Activated T-cell treated with anti-CD3 and anti-CD28 coated beads for 24 hours (primary cell): Measurements from ENCODE around the gene PKMYT1.

Source experiments
- DNase-seq: peaks from one replicate; pipeline ENCODE4 v3.0.0-alpha.2; 2020; ENCODE audit warnings: low read depth

Gene PKMYT1

DNA sequence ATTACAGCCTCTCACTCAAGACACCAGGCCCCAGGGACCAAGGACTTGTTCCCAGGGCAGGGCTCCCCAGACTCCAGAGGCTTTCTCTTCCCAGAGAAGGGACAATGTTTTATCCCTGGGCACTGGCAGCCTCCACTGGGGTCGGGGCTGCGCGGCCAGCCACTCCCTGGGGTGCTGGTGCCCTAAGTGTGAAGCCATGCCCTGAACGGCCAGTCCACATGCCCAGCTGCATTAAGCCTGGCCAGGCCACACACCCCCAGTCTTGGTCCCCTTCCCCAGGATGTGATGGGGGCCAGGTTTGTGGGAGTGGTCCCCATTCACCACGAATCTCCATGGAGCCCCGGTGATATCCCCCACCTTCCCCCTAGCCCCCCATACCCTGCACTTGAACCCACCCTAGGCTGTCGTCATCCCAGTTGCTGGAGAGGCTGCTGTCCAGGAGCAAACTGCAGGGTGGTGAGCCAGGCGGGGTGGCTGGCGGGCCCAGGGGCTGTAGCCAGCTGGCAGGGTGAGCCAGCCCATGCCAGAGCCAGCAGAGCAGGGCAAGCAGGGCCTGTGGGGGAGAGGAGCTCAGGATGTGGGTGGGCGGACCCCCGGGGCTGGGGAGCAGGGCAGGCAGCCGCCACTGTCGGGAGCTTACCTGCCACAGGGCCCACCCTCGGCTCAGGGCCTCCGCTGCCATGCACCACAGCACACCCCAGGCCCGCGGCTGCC lies 6.5 kb downstream of the PKMYT1 start:
- no peak for DNase-seq

GRCh38 chr16:2973093-2973492 lies 7.2 kb downstream of the PKMYT1 start:
- DNase-seq, result no peak

DNA sequence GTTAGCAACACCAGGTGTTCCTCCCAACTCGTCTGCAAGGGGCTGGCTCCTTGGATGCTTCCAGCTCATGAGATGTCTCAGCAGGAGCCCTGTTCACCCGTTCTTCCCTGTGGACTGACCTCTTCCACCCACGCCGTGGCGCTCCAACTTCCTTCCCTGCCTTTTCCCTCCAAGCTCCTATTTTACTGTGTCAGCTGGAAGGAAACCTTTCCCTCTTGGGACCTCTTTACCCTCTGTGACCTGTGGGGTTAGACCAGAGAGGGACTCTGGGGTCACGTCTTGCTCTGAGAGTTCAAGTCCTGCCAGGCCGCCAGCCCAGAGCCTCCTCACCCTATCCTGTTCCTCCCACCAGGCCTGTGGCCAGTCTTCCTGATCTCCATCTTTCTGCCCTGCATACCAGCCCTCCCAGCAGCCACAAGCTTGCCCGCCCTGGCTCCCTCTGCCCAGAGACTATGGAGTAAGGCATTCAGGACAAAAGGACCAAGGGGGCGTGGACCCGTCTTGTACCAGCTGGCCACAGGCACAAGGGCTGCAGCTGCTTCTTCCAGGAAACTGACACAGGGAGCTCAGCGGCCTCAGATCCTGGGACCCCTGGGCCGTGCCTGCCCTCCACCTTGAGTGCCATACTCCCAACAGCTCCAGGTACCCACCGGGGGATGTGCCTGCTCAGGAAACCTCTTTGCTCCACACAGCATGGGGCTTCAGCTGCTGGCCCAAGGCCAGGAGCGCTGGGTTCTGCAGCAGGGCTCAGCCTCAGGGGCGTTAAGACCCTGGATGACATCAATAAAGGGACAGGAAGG lies 8.1 kb downstream of the PKMYT1 start:
- no peak for DNase-seq

DNA sequence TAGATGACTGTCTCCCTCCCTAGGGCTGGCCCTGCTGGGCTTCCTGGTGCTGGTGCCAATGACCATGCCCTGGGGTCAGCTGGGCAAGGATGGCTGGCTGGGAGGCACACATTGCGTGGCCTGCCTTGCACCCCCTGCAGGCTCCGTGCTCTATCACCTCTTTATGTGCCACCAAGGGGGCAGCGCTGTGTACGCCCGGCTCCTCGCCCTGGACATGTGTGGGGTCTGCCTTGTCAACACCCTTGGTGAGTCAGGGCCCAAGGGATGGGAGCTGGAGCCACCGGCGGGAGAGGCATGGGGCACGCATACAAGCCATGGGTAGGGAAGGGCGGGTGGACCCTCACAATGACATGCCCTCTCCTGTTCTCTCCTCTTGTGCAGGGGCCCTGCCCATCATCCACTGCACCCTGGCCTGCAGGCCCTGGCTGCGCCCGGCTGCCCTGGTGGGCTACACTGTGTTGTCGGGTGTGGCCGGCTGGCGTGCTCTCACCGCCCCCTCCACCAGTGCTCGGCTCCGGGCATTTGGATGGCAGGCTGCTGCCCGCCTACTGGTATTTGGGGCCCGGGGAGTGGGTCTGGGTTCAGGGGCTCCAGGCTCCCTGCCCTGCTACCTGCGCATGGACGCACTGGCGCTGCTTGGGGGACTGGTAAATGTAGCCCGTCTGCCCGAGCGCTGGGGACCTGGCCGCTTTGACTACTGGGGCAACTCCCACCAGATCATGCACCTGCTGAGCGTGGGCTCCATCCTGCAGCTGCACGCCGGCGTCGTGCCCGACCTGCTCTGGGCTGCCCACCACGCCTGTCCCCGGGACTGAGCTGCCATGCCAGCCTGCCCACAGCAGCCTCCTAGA lies 8.9 kb downstream of the PKMYT1 start:
- no peak for DNase-seq

DNA sequence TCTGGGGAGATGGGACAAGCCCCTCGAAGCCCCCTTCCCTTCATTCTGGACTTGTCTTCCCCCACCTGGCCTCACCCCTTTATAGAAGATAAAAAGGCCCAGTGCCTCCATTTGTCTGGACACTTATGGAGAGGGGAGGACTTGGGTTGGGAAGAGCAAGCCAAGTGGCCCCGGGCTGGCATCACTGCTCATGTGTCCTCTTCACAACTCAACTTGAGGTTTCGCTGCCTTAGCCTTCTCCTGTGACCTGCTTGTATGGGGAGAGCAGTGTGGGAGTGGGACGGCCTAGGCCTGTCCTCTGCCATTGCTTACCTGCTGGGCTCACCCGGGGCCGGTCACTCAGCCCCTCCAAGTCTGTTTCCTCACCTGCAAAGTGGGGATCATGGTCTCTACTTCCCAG lies 9.7 kb downstream of the PKMYT1 start:
- no peak for DNase-seq

DNA sequence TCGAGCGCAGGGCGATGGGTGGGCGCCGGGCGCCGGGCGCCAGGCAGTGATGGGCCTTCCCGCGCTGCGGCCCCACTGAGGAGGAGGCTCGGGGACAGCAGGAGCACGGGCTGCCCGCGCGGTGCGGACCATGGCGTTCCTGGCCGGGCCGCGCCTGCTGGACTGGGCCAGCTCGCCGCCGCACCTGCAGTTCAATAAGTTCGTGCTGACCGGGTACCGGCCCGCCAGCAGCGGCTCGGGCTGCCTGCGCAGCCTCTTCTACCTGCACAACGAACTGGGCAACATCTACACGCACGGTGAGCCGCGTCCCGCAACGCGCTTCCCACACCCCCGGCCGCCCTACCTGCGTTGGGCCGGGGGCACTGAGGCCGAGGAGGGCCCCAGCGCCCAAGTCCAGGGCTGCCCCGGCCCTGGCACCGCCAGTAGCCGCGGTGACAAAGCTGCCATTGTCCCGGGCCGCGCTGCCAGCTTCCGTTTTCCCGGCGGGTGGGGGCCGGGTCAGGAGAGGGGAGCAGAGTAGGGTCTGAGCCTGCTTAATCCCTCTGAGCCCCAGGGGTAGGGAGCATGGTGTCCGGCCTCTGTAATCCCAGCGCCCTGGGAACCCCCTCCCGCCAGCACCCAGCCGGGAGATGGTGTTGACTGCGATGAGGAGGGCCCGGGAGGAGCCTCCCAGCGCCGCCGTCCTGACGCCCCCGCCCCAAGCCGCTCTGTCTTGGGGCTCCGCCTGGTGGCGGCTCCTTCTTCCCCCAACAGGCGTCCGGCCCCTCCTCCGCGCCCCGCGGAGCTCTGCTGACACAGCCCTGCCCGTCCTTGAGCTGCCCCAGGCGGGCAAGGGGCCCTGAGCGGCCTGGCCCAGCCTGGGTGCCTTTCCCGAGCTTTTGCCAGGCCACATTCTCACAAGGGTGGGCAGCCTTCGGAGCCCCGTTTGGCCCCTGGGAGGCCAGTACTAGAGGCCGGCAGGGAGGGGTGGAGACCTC lies 10.4 kb downstream of the PKMYT1 start:
- peak; percentile 69 for DNase-seq

DNA sequence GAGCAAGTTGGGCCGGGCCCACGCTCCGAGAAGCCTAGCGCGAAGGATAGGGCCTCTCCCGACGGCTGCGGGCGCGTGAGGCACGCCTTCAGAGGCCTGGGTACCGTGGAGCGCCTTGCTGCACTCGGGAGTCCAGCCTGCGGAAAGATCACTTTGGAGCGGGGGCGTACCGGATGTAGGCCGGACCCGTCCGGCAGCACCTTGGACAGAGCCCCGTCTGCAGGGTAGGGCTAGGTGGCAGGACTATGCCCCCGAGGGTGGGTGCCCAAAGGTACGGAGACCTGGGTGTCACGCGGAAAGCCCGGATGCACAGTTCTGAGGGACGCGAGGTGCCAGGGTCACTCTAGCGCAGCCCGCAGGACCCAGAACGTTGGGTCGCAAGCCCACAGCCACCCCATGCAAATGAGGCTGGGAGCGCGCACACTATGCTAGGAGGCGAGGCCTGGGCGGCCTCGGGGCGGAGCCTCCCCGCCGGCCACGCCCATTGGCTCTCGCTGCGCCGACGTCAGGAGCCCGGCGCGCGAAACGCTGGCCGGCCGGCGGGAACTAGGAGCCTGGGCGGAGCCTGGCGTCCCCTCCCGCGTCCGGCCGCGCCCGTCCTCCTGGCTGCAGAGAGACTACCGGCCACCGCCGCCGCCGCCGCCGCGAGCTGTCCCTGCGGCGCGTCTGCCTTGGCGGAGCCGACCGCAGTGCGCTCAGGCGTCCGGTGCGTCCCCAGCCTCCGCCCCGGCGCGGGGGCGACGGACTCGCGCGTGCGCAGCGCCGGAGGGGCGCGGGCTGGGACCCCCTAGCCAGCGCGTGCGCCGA lies 11.3 kb downstream of the PKMYT1 start, which contains the start of gene PAQR4:
Gene PAQR4 (plus strand): TSS at position 611 of the 807 bp plus-strand sequence. CDS start 327 bp downstream, outside the sequence.
- peak; percentile 74 for DNase-seq

DNA sequence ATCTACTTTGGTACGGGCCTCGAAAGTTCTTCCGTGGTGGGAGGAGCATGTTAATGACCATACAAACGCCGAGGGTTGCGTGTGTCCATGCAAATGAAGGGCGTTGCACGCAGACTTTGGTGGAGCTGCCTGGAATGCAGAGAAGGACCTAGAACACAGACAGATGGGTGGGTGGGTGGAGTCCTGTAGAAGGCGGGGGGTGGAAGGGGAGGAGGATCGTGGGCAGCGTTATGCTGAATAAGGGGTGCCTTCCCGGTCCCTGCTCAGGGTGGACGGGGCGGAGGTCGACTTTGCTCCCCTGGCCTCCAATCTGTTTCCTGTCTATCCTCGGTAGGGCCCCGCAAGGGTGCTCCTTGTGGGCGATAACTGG lies 11.9 kb downstream of the PKMYT1 start:
- DNase-seq, result no peak

DNA sequence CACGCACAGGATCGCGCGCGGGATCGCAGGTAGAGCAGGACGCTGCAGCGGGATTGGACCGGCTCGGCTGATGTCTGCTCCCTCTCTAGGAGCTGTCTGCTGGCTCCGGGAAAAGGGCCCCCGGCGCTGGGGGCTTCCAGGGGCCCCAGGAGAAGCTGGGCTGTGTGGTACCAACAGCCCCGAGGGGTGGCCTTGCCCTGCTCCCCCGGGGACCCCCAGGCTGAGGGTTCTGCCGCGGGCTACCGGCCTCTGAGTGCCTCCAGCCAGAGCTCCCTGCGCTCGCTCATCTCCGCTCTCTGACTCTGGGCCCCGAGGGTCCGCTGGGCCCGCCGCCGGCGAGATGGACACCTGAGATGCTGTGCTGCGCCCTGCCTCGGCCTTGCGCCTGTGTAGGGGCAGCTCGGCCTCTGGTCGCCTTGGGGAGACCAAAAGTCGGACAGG lies 12.5 kb downstream of the PKMYT1 start:
- no peak for DNase-seq

DNA sequence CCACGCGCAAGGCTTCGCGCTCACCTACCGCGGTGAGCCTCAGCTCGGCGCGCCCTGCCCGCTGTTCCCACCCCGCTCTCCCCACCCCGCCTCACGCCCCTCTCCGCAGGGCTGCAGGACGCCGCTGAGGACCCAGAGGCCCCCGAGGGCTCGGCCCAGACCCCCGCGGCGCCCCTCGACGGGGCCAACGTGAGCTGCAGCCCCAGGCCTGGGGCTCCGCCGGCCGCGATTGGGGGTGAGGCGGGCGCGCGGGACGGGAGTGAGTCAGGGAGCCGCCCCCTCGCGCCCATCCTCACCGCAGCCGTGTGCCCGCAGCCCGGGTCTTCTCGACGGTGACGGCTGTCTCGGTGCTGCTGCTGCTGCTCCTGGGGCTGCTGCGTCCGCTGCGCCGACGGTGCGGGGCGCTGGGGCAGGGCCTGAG lies 13.0 kb downstream of the PKMYT1 start:
- no peak for DNase-seq

DNA sequence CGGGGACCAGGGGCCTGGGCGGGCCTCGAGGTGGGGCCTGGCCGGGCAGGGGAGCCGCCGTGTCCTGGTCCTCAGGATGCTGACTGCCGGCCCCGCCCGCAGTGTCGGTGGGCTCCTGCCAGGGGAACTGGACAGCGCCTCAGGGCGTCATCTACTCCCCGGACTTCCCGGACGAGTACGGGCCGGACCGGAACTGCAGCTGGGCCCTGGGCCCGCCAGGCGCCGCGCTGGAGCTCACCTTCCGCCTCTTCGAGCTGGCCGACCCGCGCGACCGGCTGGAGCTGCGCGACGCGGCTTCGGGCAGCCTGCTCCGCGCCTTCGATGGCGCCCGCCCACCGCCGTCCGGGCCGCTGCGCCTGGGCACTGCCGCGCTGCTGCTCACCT lies 13.4 kb downstream of the PKMYT1 start:
- no peak for DNase-seq

DNA sequence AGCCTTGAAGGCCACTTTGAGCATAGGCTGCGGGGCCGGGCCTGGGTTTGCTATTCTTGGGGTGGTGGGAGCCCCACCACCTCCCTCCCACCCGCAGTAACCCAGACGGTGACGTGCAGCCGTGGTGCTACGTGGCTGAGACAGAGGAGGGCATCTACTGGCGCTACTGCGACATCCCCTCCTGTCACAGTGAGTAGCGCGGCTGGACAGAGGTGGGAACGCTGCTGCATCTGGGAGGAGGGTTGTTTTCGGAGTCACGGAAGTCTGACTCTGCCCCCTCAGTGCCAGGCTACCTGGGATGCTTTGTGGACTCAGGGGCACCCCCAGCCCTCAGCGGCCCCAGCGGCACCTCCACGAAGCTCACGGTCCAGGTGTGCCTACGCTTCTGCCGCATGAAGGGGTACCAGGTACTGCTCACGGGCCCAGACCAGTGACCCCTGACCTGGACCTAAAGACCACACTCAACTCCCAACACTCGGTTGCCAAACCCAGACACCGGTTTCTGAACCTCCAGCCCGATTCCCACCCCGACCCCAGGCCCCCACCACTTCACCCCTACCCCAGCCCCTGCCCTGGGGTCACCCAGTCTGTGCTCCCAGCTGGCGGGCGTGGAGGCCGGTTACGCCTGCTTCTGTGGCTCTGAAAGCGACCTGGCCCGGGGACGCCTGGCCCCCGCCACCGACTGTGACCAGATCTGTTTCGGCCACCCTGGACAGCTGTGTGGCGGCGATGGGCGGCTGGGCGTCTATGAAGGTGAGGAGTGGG lies 14.0 kb downstream of the PKMYT1 start:
- DNase-seq, result no peak

GRCh38 chr16:2964475-2965336 lies 15.5 kb downstream of the PKMYT1 start:
- peak; percentile 44 for DNase-seq

GRCh38 chr16:2963723-2964474 lies 16.3 kb downstream of the PKMYT1 start, which contains the start of gene KREMEN2:
TSS of gene KREMEN2 (plus strand) at chr16:2964275. CDS start at chr16:2964521, 246 bp downstream.
- no peak for DNase-seq

DNA sequence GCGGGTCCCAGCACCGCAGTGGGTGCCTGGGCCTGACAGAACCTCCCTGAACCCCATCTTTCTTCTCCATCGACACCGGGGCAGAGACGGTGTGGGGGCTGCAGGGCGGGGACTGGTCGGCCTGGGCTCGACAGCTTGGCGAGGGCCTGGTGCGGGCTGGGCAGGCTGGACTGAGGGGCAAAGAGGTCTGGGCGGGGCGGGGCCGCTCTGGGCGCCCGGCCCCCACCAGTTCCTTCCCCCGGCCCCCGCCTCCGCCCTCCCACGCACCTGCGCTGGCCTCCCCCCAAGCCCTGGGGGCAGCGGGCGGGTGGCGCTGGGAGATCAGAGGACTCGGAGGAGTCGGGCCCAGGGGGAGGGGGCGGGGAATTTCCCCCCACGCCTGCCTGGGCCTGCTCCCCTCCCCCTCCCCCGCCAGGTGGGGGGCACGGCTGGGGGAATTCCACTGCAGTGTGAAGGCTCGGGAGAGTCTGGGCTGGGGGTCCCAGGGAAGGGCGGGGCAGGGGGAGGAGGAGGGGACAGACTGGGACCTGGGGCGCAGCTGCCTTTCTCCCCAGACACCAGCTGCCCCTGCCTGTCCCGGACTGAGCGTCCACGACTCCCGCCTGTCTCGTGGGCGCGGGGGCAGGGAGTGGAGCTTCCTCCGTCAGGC lies 17.0 kb downstream of the PKMYT1 start:
- no peak for DNase-seq

GRCh38 chr16:2962334-2963073 lies 17.7 kb downstream of the PKMYT1 start:
- no peak for DNase-seq
